Muscle layer of colon (tissue), 2 donors: ENCODE measurements around the gene TMEM213.

Source experiments
- H3K27ac ChIP-seq: one replicate; pipeline ENCODE4 v1.7.0; 2013; ENCODE audit warnings: low read depth, mild to moderate bottlenecking, low read length, moderate library complexity
- H3K27me3 ChIP-seq, 2 donors: one replicate each; pipeline ENCODE4 v1.7.0; 2013; ENCODE audit warnings: low read length in 2 of 2, mild to moderate bottlenecking in 2 of 2; ENCODE audit not compliant: insufficient read depth in 2 of 2, control insufficient read depth in 1 of 2
- H3K36me3 ChIP-seq: one replicate; pipeline ENCODE4 v1.7.0; 2013; ENCODE audit warnings: mild to moderate bottlenecking, low read length; ENCODE audit not compliant: insufficient read depth
- H3K4me1 ChIP-seq: one replicate; pipeline ENCODE4 v1.7.0; 2013; ENCODE audit warnings: mild to moderate bottlenecking, low read length; ENCODE audit not compliant: insufficient read depth
- H3K4me3 ChIP-seq, 2 donors: one replicate each; pipeline ENCODE4 v1.7.0; 2013; ENCODE audit warnings: low read length in 2 of 2, low read depth in 1 of 2, mild to moderate bottlenecking in 1 of 2, moderate library complexity in 1 of 2
- H3K9ac ChIP-seq: one replicate; pipeline ENCODE4 v1.7.0; 2013; ENCODE audit warnings: low read length
- H3K9me3 ChIP-seq: one replicate; pipeline ENCODE4 v1.7.0; 2013; ENCODE audit warnings: mild to moderate bottlenecking, low read length
- donor health status: abdominal sarcoma.
- donor health status: Adenocarcinoma of cecum.

Gene TMEM213

DNA sequence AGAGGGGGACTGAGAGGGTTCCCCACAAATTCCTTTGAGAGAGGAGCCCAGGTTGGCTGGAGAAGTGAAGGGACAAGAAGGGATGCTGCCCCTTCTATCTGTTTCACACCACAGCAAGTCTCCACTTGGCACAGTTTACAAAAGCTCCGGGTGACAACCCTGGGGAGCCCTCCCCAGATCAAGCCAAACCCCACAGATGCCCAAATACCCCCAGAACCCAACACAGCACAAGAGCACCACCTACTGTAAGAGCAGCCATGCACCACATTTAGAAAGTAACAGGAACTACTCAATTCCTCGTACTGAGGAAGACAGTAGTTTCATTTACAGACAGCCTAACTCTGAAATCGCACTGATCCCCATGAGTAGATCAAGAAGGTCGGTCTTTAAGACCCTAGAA is 68.0 kb downstream of the TMEM213 start:
- Histone ChIP-seq H3K9me3 (no peaks in the 10 kb centered on the region), H3K9ac (no peak overlapping the region), H3K27me3 (no peaks in the 10 kb centered on the region), H3K4me1 (no peaks in the 10 kb centered on the region), H3K36me3 (no peaks in the 10 kb centered on the region), H3K27ac (no peak overlapping the region), H3K4me3 (no peak overlapping the region)

DNA sequence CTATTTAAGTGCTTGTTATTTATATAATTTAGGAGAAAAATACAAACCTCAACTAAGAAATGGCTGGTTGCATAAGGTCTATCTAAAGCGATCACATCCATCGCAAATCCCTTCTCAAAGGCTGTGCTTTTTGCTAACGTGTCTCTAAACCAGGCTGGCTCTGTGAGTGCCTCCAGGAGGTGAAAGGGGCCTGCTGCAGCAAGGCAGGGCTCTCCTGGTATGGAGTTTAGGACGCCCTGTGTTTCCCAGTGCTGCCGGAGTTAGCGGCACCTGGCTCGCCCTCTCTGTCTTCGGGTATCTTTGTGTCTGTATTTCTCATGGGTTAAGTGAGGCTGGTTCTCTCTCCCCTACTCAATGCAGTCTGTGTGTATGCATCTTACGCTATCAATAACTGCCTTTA is 68.6 kb downstream of the TMEM213 start:
- H3K4me1 ChIP-seq, result no peaks in the 10 kb centered on the region
- no peak overlapping the region for H3K9ac ChIP-seq
- H3K27me3 ChIP-seq, result no peaks in the 10 kb centered on the region
- H3K9me3 ChIP-seq, result no peaks in the 10 kb centered on the region
- H3K27ac ChIP-seq, result no peak overlapping the region
- no peak overlapping the region for H3K4me3 ChIP-seq
- no peaks in the 10 kb centered on the region for H3K36me3 ChIP-seq

DNA sequence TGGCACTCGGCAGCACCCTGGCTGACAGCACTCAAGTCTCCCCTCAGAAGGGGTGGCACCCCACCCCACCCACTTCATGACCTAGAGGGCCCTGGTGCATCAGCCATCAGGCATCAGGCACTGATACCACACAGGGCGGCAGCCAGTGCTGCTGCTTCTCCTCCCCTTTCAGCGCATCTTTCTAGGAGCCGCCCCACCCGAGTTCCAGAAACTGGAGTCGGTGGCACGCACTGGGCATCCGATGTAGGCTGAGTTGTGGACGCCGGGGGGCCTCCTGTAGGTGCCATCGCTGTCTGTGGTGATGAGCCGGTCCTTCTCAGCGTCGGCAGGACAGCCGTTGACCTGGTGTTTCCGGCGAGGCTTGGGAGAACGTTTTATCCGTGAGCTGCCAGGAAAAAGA is 70.0 kb downstream of the TMEM213 start:
- Histone ChIP-seq H3K27ac (no peak overlapping the region), H3K9me3 (no peaks in the 10 kb centered on the region), H3K9ac (no peak overlapping the region), H3K36me3 (no peaks in the 10 kb centered on the region), H3K4me3 (no peak overlapping the region), H3K27me3 (no peaks in the 10 kb centered on the region), H3K4me1 (no peaks in the 10 kb centered on the region)

DNA sequence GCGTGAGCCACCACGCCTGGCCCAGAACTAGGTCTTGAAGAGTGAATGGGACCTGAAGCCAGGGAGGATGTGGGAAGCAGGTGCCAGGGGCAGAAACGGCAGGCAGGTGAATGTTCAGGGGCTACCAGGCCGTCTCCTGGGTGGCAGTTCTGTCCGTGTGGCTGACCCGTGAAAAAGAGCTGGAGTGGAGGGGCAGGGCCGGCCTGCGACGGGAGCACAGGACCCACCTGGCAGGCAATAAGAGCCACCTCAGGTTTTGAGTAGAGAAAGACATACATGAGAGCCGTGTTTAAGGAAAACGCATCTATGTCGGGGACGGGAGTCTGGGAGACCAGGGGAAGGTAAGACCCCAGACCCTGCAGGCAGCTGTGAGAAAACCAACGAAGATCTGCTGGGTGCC is 70.9 kb downstream of the TMEM213 start:
- Histone ChIP-seq H3K27ac (no peak overlapping the region), H3K9me3 (no peaks in the 10 kb centered on the region), H3K36me3 (no peaks in the 10 kb centered on the region), H3K4me3 (no peak overlapping the region), H3K9ac (no peak overlapping the region), H3K4me1 (no peaks in the 10 kb centered on the region), H3K27me3 (no peaks in the 10 kb centered on the region)

DNA sequence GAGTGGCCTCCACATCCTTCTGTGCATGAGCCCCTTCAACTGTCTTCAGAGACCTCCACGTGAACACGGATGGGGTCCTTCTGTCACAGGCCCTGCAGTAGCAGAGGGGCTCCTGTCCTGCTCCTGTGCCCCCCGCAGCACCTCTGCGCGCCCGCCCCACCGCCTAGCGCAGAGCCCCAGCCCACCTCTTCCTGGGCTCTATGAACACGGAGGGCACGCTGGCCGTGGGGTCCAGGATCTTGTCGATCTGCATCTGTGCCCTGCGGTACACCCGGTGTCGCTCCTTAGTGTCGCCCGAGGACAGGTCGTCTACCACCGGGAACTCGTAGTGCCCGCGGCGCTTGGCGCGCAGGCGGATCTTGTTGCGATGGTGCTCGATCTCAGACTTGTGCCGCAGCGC is 71.6 kb downstream of the TMEM213 start:
- Histone ChIP-seq H3K27ac (no peak overlapping the region), H3K4me3 (no peak overlapping the region), H3K27me3 (no peaks in the 10 kb centered on the region), H3K9ac (no peak overlapping the region), H3K36me3 (no peaks in the 10 kb centered on the region), H3K9me3 (no peaks in the 10 kb centered on the region), H3K4me1 (no peaks in the 10 kb centered on the region)

DNA sequence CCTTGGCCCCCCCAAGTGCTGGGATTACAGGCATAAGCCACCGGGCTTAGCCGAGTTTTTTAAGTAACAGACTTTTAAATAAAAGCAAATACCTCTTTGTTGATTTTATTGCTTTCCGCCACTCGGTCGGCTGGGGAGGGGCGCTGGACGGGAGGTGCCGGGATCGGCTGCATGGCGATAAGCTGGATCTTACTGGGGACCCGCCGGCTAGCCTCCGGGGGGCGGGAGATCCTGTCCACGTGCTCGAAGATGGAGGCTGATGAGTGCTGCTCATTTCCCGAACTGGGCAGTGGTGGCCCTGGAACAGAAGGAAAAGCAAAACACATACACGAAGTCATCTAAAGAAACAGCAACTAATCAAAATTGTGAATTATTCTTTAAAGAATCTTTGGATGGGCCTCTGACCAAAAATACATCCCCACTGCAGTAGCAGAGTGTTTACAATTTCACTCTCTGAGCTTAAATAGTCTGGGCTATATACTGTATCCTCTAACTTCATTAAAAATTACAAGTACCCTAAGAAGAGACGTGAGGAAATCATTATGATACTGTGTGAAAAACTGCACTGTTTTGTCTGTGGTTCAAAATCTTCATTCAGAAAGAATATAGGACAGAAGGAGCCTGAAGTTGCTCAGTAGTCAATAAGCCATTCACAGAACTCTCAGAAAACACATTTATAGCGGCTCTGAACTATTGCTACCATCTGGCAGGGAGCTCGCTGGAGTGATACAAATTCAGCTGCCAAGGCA is 73.4 kb downstream of the TMEM213 start:
- Histone ChIP-seq H3K36me3 (no peaks in the 10 kb centered on the region), H3K9ac (no peak overlapping the region), H3K27ac (no peak overlapping the region), H3K4me3 (no peak overlapping the region), H3K4me1 (no peaks in the 10 kb centered on the region), H3K27me3 (no peaks in the 10 kb centered on the region), H3K9me3 (no peaks in the 10 kb centered on the region)

DNA sequence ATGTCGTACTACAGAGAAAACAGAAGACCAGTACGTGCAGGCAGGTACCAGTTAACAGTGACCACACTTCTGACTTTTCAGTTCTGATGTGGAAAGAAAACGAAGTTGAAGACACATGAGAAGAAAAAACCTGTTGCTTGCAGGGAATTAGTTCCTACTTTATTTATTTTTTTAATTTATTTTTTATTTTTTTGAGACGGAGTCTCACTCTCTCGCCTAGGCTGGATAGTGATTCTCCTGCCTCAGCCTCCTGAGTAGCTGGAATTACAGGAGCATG is 74.0 kb downstream of the TMEM213 start:
- Histone ChIP-seq H3K4me1 (no peaks in the 10 kb centered on the region), H3K4me3 (no peak overlapping the region), H3K27me3 (no peaks in the 10 kb centered on the region), H3K9ac (no peak overlapping the region), H3K36me3 (no peaks in the 10 kb centered on the region), H3K27ac (no peak overlapping the region), H3K9me3 (no peaks in the 10 kb centered on the region)

DNA sequence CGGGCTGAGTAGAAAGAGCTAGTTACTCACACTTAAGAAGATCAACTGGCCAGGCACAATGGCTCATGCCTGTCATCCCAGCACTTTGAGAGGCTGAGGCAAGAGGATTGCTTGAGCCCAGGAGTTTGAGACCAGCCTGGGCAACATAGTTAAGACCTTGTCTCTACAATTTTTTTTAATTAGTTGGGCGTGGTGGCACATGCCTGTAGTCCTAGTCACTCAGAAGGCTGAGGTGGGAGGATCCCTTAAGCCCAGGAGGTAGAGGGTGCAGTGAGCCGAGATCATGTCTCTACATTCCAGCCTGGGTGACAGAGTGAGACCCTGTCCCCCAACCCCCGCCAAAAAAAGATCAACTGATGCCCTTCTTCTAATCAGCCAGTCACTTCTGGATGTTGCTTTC is 74.8 kb downstream of the TMEM213 start:
- H3K4me3 ChIP-seq, result no peak overlapping the region
- no peaks in the 10 kb centered on the region for H3K36me3 ChIP-seq
- no peaks in the 10 kb centered on the region for H3K9me3 ChIP-seq
- no peak overlapping the region for H3K9ac ChIP-seq
- H3K27me3 ChIP-seq, result no peaks in the 10 kb centered on the region
- no peak overlapping the region for H3K27ac ChIP-seq
- H3K4me1 ChIP-seq, result no peaks in the 10 kb centered on the region

DNA sequence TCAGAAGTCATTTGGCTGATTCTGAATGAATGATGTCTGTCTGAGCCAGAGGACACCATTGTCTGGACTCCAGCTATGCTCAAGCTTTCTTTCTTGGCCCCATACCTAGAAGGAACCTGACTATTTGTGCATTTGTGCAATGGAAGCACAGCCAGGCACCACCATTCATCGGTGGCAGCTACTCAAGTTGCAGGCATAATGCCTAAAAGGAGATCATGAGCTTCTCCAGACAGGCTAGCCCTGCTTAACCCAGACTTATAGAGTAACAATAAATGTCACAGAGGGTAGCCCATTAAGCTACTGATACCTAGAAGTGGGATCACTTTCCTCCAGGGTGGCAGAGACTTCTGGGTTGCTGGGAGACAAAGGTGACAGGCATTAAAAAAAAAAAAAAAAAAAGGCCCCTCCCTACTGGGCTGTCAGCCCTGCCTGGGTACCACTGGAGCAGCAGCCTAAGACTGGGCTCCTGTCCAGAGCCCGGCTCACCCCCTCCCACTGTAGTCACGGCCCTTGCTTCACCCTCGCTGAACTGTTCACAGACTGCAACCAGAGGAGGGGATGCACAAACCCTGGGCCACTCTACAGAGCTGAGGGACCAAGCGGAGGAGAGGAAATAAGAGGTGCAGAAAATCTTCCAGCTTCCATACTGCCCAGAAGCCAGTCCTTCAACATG is 75.6 kb downstream of the TMEM213 start:
- Histone ChIP-seq H3K9ac (no peak overlapping the region), H3K4me3 (no peak overlapping the region), H3K27me3 (no peaks in the 10 kb centered on the region), H3K27ac (no peak overlapping the region), H3K36me3 (no peaks in the 10 kb centered on the region), H3K4me1 (no peaks in the 10 kb centered on the region), H3K9me3 (no peaks in the 10 kb centered on the region)

DNA sequence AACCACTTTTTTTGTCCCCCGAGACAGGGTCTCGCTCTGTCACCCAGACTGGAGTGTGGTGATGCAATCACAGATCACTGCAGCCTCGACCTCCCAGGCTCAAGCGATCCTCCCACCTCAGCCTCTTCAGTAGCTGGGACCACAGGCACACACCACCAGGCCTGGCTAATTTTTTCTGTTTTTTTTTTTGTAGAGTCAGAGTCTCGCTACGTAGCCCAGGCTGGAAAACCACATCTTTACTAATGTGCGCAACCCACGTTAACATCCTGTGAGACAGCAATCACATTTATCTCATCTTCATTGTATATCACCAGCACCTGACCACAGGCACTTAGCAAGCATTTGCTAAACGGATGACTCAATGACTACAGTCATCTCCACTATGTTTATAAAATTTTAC is 78.0 kb downstream of the TMEM213 start:
- no peaks in the 10 kb centered on the region for H3K9me3 ChIP-seq
- no peak overlapping the region for H3K4me3 ChIP-seq
- no peaks in the 10 kb centered on the region for H3K36me3 ChIP-seq
- H3K4me1 ChIP-seq, result no peaks in the 10 kb centered on the region
- no peak overlapping the region for H3K27ac ChIP-seq
- H3K9ac ChIP-seq, result no peak overlapping the region
- H3K27me3 ChIP-seq, result no peaks in the 10 kb centered on the region

DNA sequence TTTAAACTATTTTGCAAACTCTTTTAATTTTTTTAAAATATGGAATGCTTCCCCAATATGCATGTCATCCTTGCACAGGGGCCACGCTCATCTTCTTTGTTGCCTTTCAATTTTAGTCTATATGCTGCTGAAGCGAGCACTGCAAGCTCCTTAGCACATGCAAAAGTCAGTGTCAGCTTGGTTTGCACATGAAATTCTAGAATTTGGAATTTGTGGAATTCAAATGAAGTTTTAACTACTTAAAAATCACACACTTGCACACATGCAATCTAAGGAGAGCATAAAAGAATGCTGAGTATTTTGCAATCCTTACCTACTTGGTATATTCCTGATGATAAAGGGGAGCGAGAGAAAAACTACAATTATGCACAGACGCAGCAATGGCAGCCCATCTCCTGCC is 78.5 kb downstream of the TMEM213 start:
- no peak overlapping the region for H3K9ac ChIP-seq
- H3K9me3 ChIP-seq, result no peaks in the 10 kb centered on the region
- no peaks in the 10 kb centered on the region for H3K36me3 ChIP-seq
- H3K4me3 ChIP-seq, result no peak overlapping the region
- no peak overlapping the region for H3K27ac ChIP-seq
- no peaks in the 10 kb centered on the region for H3K4me1 ChIP-seq
- H3K27me3 ChIP-seq, result no peaks in the 10 kb centered on the region

DNA sequence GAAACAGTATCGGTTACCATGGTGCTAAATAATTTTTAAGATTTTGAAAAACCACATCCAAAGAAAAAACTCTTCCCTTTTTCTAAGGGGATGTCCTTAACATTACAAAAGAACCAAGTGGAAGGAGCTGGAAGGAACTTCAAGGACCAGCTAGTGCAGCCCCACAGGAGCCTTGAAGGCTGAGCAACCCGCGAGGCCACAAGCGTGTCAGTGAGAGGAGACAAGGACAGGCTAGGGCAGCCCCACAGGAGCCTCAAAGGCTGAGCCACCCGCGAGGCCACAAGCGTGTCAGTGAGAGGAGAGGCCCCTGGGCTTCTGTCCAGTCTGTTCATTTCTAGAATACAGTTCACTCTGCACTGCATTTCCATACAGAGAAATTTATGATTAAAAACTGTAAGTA is 80.3 kb downstream of the TMEM213 start:
- Histone ChIP-seq H3K9me3 (no peaks in the 10 kb centered on the region), H3K4me1 (no peaks in the 10 kb centered on the region), H3K27me3 (no peaks in the 10 kb centered on the region), H3K4me3 (no peak overlapping the region), H3K9ac (no peak overlapping the region), H3K27ac (no peak overlapping the region), H3K36me3 (no peaks in the 10 kb centered on the region)
